HepG2 (cell line): Measurements from ENCODE around the gene MX2. TPM values are rescaled to one million over a fixed set of nuclear protein-coding genes. Genes with fewer than 3 reads are reported as not detected.

ENCODE experiments used
- AGO2 ChIP-seq: fragments of 200-400 bp; formaldehyde crosslinking; optimal IDR thresholded peaks from 2 replicates; pipeline ENCODE3; 2017; ENCODE audit warnings: mild to moderate bottlenecking, low read depth, low read length, moderate library complexity
- KDM1A ChIP-seq: IDR thresholded peaks from 2 replicates; pipeline ENCODE4 v1.6.1; 2016; ENCODE audit warnings: missing compliant biosample characterization
- KLF16 ChIP-seq, 2 experiments: sonication (generic) in 1 of 2; formaldehyde crosslinking in 1 of 2; IDR thresholded peaks; 2 replicates each; pipeline versions ENCODE4 v1.6.1 to v1.8.0; 2016 to 2023; ENCODE audit warnings: missing genetic modification reagents in 2 of 2, missing compliant biosample characterization in 1 of 2
- MED13 ChIP-seq: sonication (generic); formaldehyde crosslinking; IDR thresholded peaks from 2 replicates; pipeline ENCODE4 v1.5.0; 2020; ENCODE audit warnings: missing genetic modification reagents
- MIXL1 ChIP-seq: IDR thresholded peaks from 2 replicates; pipeline ENCODE4 v1.6.1; 2016
- NCOA2 ChIP-seq: sonication (generic); formaldehyde crosslinking; IDR thresholded peaks from 2 replicates; pipeline ENCODE4 v1.8.0; 2022; ENCODE audit warnings: inconsistent platforms
- POLR2AphosphoS5 ChIP-seq: IDR thresholded peaks from 2 replicates; pipeline ENCODE4 v1.6.1; 2012; ENCODE audit warnings: low read depth, low read length
- RAD51 ChIP-seq: fragments of 450-650 bp; IDR thresholded peaks from 2 replicates; pipeline ENCODE4 v1.6.1; 2016; ENCODE audit warnings: borderline replicate concordance
- ZFYVE20 ChIP-seq: sonication (generic); formaldehyde crosslinking; IDR thresholded peaks from 2 replicates; pipeline ENCODE4 v1.8.0; 2023; ENCODE audit warnings: low read depth, mild to moderate bottlenecking, moderate library complexity, missing genetic modification reagents, borderline replicate concordance
- ZNF317 ChIP-seq: sonication (generic); formaldehyde crosslinking; IDR thresholded peaks from 2 replicates; pipeline ENCODE4 v1.5.0; 2020; ENCODE audit warnings: mild to moderate bottlenecking, missing genetic modification reagents
- ZNF556 ChIP-seq: sonication (generic); formaldehyde crosslinking; IDR thresholded peaks from 2 replicates; pipeline ENCODE4 v1.4.0; 2020; ENCODE audit warnings: mild to moderate bottlenecking, missing genetic modification reagents, borderline replicate concordance
- polyA plus RNA-seq, 8 experiments: library from polyadenylated mRNA; depleted of rRNA in 3 of 8; stranded (reverse) in 7 of 8; unstranded in 1 of 8; fragments of >200 nt; fragmentation: Illumina TruSeq in 4 of 8; extraction: Trizol in 4 of 8; gene quantifications; 2 replicates each; pipeline versions ENCODE4 v1.2.1 to v1.2.3, GENCODE V29; 2011 to 2016; ENCODE audit warnings: low read depth in 4 of 8, missing spikeins in 1 of 8, mixed read lengths in 1 of 8; ENCODE audit not compliant: insufficient read depth in 1 of 8
- total RNA-seq, 5 experiments: library from RNA; depleted of rRNA; stranded (reverse); fragments of >200 nt; fragmentation: Illumina TruSeq; extraction: Trizol; gene quantifications; 2 replicates each; pipeline ENCODE4 v1.2.3, GENCODE V29; 2016; ENCODE audit warnings: low read depth in 1 of 5
- TF ChIP-seq, protein P1 (sequence below): sonication (generic); formaldehyde crosslinking; IDR thresholded peaks from 2 replicates; pipeline ENCODE4 v1.4.0; 2020; ENCODE audit warnings: mild to moderate bottlenecking, missing genetic modification reagents
- TF ChIP-seq, protein P2 (sequence below): sonication (generic); formaldehyde crosslinking; IDR thresholded peaks from 2 replicates; pipeline ENCODE4 v1.4.0; 2020; ENCODE audit warnings: missing genetic modification reagents
- TF ChIP-seq, protein P3 (sequence below): sonication (generic); formaldehyde crosslinking; conservative IDR thresholded peaks from 2 replicates; pipeline ENCODE4 v1.4.0; 2020; ENCODE audit warnings: missing genetic modification reagents
- TF ChIP-seq, protein P4 (sequence below): sonication (generic); formaldehyde crosslinking; IDR thresholded peaks from 2 replicates; pipeline ENCODE4 v1.5.0; 2020; ENCODE audit warnings: mild to moderate bottlenecking, missing genetic modification reagents
- TF ChIP-seq, protein P5 (sequence below): sonication (generic); formaldehyde crosslinking; IDR thresholded peaks from 2 replicates; pipeline ENCODE4 v1.5.0; 2020; ENCODE audit warnings: mild to moderate bottlenecking, missing genetic modification reagents
- TF ChIP-seq, protein P6 (sequence below): sonication (generic); formaldehyde crosslinking; IDR thresholded peaks from 2 replicates; pipeline ENCODE4 v1.5.1; 2020; ENCODE audit warnings: missing genetic modification reagents, mild to moderate bottlenecking, borderline replicate concordance
- TF ChIP-seq, protein P7 (sequence below): sonication (generic); formaldehyde crosslinking; IDR thresholded peaks from 2 replicates; pipeline ENCODE4 v1.5.0; 2020; ENCODE audit warnings: missing genetic modification reagents, mild to moderate bottlenecking, borderline replicate concordance

MX2 gene
- total and polyA plus RNA-seq, 2 of the 13 experiments (the other 11 are each of a cell fraction or from before 2014, with no cell fraction given) = 24.0 to 35.7 TPM

DNA sequence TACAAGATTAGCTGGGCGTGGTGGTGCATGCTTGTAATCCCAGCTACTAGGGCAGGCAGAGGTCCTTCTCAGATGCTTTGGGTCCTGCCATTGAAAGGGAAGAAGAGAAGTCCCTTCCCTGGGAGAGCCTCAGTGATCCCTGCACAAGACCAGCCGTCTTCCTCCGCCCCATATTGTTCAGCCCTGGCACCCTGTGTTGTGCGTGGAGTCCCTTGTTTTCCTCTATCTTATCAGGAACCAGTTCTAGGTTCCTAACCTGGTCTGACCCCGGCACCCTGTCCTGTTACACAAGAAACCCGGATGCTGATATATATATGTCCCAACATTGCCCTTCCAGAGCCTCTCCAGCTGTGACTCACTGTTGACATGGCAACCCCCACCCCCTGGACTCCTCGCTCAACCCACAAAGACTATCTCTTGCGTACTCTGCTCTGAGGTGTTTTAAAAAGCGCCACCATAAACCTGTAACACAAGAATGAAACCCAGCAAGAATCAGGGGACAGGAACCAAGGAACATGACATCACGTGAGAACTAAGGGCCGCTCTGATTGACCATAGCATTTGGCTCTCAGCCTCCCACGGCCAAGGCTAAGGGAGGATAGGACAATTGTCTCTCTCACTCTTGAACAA is 4.8 kb downstream of the MX2 start (continued):
- TF ChIP-seq, protein P1, sequence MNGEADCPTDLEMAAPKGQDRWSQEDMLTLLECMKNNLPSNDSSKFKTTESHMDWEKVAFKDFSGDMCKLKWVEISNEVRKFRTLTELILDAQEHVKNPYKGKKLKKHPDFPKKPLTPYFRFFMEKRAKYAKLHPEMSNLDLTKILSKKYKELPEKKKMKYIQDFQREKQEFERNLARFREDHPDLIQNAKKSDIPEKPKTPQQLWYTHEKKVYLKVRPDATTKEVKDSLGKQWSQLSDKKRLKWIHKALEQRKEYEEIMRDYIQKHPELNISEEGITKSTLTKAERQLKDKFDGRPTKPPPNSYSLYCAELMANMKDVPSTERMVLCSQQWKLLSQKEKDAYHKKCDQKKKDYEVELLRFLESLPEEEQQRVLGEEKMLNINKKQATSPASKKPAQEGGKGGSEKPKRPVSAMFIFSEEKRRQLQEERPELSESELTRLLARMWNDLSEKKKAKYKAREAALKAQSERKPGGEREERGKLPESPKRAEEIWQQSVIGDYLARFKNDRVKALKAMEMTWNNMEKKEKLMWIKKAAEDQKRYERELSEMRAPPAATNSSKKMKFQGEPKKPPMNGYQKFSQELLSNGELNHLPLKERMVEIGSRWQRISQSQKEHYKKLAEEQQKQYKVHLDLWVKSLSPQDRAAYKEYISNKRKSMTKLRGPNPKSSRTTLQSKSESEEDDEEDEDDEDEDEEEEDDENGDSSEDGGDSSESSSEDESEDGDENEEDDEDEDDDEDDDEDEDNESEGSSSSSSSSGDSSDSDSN = 0 out of 2 replicates have a peak, but pooled peaks have one; percentile 21
- TF ChIP-seq, protein P2, sequence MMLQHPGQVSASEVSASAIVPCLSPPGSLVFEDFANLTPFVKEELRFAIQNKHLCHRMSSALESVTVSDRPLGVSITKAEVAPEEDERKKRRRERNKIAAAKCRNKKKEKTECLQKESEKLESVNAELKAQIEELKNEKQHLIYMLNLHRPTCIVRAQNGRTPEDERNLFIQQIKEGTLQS (CRISPR knock-in tag) = peak; percentile 58
- TF ChIP-seq, protein P3, sequence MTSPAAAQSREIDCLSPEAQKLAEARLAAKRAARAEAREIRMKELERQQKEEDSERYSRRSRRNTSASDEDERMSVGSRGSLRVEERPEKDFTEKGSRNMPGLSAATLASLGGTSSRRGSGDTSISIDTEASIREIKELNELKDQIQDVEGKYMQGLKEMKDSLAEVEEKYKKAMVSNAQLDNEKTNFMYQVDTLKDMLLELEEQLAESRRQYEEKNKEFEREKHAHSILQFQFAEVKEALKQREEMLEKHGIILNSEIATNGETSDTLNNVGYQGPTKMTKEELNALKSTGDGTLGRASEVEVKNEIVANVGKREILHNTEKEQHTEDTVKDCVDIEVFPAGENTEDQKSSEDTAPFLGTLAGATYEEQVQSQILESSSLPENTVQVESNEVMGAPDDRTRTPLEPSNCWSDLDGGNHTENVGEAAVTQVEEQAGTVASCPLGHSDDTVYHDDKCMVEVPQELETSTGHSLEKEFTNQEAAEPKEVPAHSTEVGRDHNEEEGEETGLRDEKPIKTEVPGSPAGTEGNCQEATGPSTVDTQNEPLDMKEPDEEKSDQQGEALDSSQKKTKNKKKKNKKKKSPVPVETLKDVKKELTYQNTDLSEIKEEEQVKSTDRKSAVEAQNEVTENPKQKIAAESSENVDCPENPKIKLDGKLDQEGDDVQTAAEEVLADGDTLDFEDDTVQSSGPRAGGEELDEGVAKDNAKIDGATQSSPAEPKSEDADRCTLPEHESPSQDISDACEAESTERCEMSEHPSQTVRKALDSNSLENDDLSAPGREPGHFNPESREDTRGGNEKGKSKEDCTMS = no peak
- TF ChIP-seq, protein P4, sequence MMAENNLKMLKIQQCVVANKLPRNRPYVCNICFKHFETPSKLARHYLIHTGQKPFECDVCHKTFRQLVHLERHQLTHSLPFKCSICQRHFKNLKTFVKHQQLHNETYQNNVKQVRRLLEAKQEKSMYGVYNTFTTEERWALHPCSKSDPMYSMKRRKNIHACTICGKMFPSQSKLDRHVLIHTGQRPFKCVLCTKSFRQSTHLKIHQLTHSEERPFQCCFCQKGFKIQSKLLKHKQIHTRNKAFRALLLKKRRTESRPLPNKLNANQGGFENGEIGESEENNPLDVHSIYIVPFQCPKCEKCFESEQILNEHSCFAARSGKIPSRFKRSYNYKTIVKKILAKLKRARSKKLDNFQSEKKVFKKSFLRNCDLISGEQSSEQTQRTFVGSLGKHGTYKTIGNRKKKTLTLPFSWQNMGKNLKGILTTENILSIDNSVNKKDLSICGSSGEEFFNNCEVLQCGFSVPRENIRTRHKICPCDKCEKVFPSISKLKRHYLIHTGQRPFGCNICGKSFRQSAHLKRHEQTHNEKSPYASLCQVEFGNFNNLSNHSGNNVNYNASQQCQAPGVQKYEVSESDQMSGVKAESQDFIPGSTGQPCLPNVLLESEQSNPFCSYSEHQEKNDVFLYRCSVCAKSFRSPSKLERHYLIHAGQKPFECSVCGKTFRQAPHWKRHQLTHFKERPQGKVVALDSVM = no peak
- no peak for TF ChIP-seq MED13 (CRISPR knock-in tag)
- TF ChIP-seq, protein P5, sequence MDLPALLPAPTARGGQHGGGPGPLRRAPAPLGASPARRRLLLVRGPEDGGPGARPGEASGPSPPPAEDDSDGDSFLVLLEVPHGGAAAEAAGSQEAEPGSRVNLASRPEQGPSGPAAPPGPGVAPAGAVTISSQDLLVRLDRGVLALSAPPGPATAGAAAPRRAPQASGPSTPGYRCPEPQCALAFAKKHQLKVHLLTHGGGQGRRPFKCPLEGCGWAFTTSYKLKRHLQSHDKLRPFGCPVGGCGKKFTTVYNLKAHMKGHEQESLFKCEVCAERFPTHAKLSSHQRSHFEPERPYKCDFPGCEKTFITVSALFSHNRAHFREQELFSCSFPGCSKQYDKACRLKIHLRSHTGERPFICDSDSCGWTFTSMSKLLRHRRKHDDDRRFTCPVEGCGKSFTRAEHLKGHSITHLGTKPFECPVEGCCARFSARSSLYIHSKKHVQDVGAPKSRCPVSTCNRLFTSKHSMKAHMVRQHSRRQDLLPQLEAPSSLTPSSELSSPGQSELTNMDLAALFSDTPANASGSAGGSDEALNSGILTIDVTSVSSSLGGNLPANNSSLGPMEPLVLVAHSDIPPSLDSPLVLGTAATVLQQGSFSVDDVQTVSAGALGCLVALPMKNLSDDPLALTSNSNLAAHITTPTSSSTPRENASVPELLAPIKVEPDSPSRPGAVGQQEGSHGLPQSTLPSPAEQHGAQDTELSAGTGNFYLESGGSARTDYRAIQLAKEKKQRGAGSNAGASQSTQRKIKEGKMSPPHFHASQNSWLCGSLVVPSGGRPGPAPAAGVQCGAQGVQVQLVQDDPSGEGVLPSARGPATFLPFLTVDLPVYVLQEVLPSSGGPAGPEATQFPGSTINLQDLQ (CRISPR knock-in tag) = no peak
- TF ChIP-seq AGO2 = no peak
- TF ChIP-seq RAD51 = no peak
- TF ChIP-seq KDM1A (CRISPR knock-in tag) = peak; percentile 30; the same call in 1 of the 2 replicates
- TF ChIP-seq ZFYVE20 (CRISPR knock-in tag) = no peak
- TF ChIP-seq, protein P6, sequence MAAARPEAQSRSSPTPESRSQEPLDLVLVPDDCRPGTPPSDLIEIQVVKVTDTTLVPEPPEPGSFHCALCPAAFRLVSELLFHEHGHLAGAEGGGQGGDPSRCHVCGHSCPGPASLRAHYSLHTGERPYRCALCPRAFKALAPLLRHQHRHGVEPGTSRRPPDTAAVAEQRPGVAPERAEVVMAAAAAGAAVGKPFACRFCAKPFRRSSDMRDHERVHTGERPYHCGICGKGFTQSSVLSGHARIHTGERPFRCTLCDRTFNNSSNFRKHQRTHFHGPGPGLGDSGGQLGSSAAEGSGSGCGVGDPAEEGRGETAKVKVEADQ (CRISPR knock-in tag) = no peak
- TF ChIP-seq NCOA2 = peak; percentile 66
- TF ChIP-seq, protein P7, sequence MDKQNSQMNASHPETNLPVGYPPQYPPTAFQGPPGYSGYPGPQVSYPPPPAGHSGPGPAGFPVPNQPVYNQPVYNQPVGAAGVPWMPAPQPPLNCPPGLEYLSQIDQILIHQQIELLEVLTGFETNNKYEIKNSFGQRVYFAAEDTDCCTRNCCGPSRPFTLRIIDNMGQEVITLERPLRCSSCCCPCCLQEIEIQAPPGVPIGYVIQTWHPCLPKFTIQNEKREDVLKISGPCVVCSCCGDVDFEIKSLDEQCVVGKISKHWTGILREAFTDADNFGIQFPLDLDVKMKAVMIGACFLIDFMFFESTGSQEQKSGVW (CRISPR knock-in tag) = no peak
- TF ChIP-seq KLF16 (CRISPR knock-in tag; IDR thresholded peaks at IDR 0.05) = no peak
- TF ChIP-seq POLR2AphosphoS5 = no peak
- no peak for TF ChIP-seq ZNF317 (CRISPR knock-in tag)
- peak; percentile 37; the same call in 1 of the 2 replicates for TF ChIP-seq ZNF556 (CRISPR knock-in tag)
- no peak for TF ChIP-seq MIXL1 (CRISPR knock-in tag)
